H54 (cell line): ENCODE measurements around the gene SHISAL1.
A peak's percentile ranks its signal among the peaks of the same experiment; 100 is the strongest.
"Not testable (repeated sequence)": the region's sequence is repeated elsewhere in the genome, so short reads cannot be mapped to it uniquely, and the experiment has no call there.

ENCODE experiments used
- DNase-seq: peaks from one replicate; pipeline ENCODE4 v3.0.0; 2011; ENCODE audit warnings: low spot score, mixed read lengths; ENCODE audit not compliant: insufficient read length
- FAIRE-seq: peaks from 3 replicates; lab custom pipeline; 2011; peaks lifted over from hg19 to GRCh38; lab: Jason Lieb, UNC
- POLR2A ChIP-seq: IDR thresholded peaks from 2 replicates; pipeline ENCODE4 v1.6.1; 2011; ENCODE audit warnings: low read depth, mild to moderate bottlenecking, low read length

The SHISAL1 gene

DNA sequence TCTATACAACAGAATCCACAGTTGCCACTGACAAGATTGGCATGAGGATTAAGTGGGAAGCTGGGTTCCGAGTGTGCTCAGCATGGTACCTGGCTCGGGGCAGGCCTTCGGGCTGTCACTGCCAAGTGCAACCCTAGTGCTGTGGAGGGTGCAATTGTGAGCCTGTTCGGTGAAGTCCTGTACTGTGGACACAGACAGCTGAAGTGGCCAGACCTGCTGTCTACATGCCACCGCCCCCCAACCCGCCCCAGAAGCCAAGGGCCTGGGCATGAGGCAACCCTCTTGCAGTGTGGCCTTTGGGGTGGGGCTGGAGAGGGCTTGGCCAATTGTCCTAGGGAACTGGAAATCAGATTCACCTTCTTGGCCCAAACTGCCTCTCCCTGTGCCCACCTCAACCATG is 15.6 kb upstream of the SHISAL1 start:
- DNase-seq (no peak), FAIRE-seq (no peak)
- no peak for TF ChIP-seq POLR2A

DNA sequence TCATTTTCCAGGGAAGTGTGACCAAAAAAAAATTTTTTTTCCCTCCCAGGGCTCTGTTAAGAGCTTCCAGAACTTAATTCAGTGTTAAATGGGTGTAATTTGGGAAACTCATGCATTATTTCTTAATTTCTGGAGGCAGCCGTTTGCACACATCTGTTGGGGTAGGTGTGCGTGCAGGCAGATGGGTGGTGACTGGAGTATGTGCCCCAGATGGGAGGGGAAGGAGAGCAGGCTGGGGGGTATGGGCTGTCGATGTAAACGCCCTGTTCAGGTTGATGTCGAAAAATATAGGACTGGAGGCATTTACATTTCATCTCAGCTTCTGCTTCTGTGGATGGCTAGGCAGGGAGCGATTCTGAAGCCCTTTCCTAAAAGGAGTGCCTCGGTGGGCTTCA is 13.7 kb upstream of the SHISAL1 start:
- DNase-seq (no peak), FAIRE-seq (no peak)
- TF ChIP-seq POLR2A: no peak

DNA sequence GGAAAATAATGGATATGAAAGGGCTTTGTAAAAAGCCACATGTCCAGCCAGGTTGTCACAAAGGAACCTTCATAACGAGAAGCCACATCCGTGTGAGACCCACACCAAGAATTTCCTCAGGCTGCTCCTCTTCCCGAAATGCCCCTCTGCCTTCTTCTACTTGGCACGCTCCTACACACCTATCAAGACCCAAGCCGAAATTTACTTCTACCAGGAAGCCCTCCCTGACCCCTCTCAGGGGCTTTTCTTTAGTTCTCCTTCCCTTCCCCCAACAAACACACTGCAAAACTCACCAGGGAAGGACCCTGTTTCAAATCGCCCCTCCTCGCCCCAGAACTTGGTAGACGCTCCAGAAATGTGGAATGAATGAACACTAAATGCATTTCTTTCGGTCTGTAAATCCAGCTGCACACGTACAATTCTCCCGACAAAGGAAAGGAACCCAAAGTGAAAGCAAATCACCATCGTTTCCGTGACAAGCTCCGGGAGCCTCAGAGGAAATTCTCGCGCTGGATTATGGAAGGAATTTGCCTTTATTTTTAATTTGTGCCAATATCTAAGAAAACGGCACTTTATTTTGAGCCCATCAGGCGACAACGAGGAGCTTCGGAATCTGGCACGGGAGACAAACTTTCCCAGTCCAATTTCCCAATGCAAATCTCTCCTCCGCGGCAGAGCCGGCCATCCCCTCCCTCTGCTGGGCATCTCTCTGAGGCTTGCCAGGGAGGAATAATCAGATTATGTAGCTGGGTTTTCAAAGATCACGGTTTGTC is 13.2 kb upstream of the SHISAL1 start:
- no peak for TF ChIP-seq POLR2A
- FAIRE-seq (no peak), DNase-seq (no peak)

DNA sequence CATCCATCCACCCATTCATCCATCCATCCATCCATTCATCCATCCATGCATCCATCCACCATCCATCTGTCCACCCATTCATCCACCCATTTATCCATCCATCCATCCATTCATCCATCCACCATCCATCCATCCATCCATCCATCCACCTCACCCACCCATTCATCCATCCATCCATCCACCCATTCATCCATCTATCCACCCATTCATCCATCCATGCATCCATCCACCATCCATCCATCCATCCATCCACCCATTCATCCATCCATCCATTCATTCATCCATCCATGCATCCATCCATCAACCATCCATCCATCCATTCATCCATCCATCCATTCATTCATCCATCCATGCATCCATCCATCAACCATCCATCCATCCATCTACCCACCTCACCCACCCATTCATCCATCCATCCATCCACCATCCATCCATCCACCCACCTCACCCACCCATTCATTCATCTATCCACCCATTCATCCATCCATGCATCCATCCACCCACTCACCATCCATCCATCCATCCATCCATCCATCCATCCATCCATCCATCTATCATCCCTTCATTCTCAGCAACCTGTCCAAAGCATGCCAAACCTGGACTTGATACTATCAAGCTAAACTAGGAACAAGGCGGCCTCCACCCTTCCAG is 10.5 kb upstream of the SHISAL1 start:
- DNase-seq, FAIRE-seq: not testable (repeated sequence)

DNA sequence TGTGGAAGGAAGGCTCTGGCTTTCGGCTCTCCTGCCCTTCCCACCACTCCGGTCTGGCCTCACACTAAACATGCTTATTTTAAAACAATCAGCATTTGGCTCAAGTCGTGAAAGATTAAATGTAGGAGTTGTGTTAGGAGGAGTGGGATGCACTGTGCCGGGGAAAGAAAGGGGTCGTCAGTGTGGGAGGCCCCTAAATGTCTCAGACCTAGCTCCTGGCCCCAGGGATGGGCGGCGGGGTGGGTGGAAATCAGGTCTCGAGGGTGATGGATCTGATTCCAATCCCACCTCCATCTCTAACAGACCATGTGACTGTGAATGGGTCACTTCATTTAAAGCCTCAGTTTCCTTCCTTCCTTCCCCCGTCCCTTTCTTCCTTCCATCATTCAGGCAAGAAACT is 6.9 kb upstream of the SHISAL1 start:
- no peak for FAIRE-seq
- TF ChIP-seq POLR2A: no peak

DNA sequence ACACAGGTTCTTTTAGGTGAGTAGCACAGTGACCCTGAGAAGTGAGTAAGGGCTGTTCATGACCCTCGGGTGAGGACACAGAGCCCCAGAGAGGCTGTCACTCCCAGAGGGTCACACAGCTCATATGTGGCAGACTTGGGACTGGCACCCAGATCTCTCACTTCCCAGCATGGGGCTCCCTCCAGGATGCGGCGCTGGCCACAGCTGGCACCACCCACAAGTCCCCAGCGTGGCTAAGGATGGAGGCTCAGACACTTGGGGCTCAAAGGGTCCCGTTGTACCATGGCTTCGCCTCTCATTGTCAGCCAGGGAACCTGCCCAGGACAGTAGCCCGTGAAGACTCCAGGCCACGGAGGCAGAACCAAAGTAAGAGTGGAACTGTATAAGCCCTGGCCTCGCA is 6.0 kb upstream of the SHISAL1 start:
- DNase-seq: no peak
- FAIRE-seq: no peak
- no peak for TF ChIP-seq POLR2A

More for the DNA sequence above, 6.9 kb upstream of the SHISAL1 start:
- DNase-seq: no peak

DNA sequence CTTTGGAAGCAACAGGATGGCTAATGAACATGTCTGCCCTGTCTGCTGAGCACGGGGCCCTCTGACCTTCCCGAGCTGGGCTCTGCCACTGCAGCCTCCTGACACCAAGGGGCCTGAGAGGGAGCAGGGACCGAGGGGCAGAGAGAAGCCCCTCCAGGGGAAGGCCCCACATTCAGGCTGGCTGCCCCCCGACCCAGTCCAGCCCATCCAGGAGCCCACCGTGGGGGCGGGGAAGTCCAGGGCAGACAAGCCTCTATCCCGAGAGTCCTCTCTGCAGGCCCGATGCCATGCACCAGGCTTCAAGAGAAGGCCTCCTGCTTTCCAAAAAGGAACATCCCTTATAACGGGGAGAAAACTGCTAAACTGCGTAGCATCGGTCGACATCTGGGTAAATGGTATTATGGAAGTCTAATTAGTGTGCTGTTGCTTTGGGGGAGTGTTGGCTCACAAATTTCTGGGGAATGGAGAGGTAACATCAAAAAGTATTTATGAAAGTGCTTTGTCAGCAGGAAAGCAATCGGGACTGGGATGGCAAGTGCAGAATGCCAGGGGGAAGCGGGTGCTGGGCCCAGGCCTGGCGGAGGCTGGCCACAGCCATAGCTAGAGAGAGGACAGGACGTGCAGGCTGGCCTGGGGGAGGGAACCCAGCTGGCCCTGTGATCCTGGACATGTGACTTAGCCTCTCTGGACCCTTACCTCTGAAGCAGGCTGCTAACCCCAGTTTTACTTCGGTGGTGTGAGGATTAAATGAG is 5.3 kb upstream of the SHISAL1 start:
- FAIRE-seq (no peak), DNase-seq (no peak)
- no peak for TF ChIP-seq POLR2A

DNA sequence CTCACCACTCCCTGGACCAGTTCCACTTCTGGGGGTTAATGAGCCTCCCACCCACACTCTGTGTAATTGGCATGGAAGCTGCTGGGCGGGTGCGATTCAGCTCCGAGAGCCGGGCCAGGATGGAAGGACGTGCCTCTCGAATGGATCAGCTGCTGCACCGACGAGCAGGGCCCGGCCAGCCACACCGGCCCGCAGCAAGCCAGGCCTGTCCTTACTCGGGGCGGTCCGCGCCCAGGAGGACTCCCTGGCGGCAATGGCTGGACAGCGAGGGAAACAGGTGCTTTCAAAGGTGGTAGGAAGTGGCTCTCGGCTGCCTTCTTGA is 4.3 kb upstream of the SHISAL1 start:
- TF ChIP-seq POLR2A: no peak

DNA sequence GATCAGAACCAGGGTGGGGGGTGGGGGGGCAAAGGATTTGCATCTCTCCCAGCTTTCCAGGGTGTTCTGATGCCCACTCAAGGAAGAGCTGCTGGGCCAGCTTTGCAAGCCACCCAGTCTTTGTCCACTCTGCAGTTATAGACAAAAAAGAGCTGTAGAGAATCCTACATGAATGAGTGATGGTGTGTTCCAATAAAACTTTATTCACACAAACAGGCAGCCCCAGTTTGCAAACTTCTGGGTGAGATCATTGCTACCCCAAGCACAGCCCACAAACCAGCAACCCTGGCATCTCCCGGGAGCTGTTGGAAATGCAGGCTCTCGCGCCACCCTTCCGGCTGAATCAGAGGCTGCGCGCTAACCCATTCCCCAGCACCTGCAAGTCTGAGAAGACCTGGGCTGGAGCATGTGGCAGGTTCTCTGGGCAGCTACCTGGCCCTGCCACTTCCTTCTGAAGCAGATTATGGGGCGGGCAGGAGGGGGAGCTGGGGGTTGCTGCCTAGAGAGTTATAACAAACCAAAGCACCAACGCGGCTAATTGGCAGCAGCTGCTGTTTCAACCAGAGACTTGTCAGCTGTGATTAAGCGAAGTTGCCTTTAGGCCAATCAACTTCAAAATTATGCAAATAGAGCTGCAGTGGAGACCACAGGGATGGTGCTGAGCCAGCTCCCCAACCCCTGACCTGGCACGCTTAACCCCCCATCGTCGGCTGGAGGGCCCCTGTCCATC is 3.8 kb upstream of the SHISAL1 start:
- FAIRE-seq (no peak), DNase-seq (no peak)
- no peak for TF ChIP-seq POLR2A

More for the DNA sequence above, 4.3 kb upstream of the SHISAL1 start:
- FAIRE-seq (no peak), DNase-seq (no peak)

DNA sequence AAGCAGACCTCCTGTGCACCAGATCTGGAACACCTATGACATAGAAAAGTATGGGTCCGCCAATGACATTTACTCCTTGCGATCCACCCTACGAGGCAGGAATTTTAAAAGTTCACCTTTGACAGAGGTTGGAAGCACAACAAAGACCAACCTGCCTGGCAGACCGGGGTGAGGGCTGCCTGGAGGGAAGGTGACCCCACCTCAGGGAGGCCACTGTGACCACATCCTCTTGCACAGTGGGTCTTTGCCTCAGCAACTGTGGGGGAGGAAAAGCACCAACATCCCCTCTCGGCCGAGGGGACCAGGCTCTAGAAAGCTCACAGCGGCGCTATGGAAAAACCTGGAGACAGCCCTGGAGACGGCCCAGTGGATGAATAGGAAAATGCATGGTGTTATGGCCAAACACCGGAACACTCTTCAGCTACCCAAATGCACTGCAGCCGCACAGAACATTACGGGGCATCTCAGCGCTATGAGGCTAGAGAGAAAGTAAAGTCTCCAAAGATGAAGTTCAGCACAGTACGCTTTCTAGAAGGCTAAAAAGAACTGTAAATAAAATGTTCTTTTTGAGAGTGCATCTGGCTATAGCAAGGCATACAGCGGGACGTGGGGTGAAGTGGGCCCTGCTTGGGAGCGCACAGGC is 1.8 kb upstream of the SHISAL1 start:
- DNase-seq (no peak), FAIRE-seq (no peak)
- TF ChIP-seq POLR2A: no peak

DNA sequence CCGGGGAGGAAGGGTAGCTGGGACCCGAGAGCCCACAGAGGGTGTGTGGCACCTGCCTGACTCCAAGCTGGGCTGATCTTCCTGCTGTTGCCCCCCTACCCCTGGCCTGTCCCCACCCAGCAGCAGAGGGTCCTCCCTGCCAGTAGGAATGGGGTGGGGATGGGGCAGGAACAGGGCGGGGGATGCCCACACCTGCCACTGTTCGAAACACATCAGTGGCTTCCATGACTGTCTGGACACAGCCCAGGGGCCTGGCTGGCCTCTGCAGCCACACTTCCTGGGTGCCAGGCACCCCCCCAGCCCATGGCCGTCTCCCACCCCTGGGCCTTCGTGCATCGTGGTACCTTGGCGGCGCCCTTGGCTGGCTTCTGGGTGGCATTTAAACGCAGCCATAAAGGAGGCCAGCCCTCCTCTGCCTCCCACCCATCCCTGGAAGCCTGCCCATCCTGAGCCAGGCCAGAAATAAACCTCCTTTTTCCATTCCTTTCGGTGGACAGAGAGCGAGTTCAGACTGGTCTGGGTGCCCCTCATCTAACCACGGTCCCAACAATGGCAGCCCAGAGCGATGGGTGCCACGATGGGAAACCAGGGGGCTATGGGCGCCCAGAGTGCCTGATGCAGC is 745 bp upstream of the SHISAL1 start:
- FAIRE-seq: no peak
- no peak for TF ChIP-seq POLR2A
- DNase-seq: no peak

DNA sequence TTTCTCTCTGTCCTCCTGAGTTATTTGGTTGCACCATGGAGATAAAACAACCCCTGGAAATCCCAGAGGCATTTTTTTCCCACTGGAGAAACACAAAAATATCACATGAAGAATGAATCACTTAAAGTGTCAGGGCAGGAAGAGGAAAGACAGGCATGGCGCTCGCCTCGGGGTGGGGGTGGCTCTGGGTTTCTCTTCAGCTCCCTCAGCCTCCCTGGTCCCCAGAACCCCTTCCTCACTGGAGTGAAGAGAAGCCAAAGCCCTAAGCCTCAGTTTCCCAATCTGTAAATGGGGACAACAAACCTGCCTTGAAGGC is 938 bp downstream of the SHISAL1 start:
- no peak for FAIRE-seq
- no peak for TF ChIP-seq POLR2A
- peak; percentile 44 for DNase-seq
